HepG2 (cell line): ENCODE results near the gene RAC2. TPM values are rescaled to one million over a fixed set of nuclear protein-coding genes. Genes with fewer than 3 reads are reported as not detected.
"Not testable (repeated sequence)": the region's sequence is repeated elsewhere in the genome, so short reads cannot be mapped to it uniquely, and the experiment has no call there.

Experiments
- ATAC-seq: fragments of 200-7000 bp; cut with Tn5 transposase; 3 replicates; pipeline ENCODE4 v1.9.1; 2020; ENCODE audit warnings: mild to moderate bottlenecking, moderate library complexity
- BruUV-seq: library from RNA; stranded (reverse); fragments of 400-500 nt; replicated peaks from 2 replicates; lab custom pipeline; 2021; lab: Mats Ljungman, UMichigan
- CTCF ChIA-PET: fragments of 300-600 bp; formaldehyde crosslinking; extraction: SDS; loops from one replicate; lab custom pipeline; 2021; ENCODE audit warnings: low total read pairs, inconsistent platforms, low intra/inter-chr PET ratio; lab: Yijun Ruan, JAX
- POLR2A ChIA-PET: fragments of 350-600 bp; sonication (Branson Sonifier 250); formaldehyde crosslinking; loops from one replicate; lab custom pipeline; 2020; ENCODE audit warnings: antibody characterized with exemption, inconsistent platforms; lab: Yijun Ruan, JAX
- DNase-seq: peaks from one replicate; pipeline ENCODE4 v3.0.0-alpha.2; 2015; ENCODE audit warnings: low spot score
- FAIRE-seq: peaks from 3 replicates; lab custom pipeline; 2011; peaks lifted over from hg19 to GRCh38; lab: Jason Lieb, UNC
- H2AFZ ChIP-seq: one replicate; pipeline ENCODE4 v1.6.1; 2011; ENCODE audit warnings: low read length, inconsistent platforms
- H3K27ac ChIP-seq: fragments of 300-600 bp; 3 replicates; pipeline ENCODE4 v1.8.0; 2011; ENCODE audit warnings: mixed run types, mild to moderate bottlenecking, mixed read lengths, low read length, inconsistent platforms; ENCODE audit not compliant: insufficient read depth; ENCODE audit errors: extremely low read length
- H3K27me3 ChIP-seq, 2 experiments: fragments of 200-600 bp in 1 of 2; 2 replicates in 1 of 2; 3 replicates in 1 of 2; pipeline versions ENCODE4 v1.6.0 to v1.8.0; 2011; ENCODE audit warnings: low read length in 2 of 2, mild to moderate bottlenecking in 2 of 2, moderate library complexity in 2 of 2, inconsistent platforms in 1 of 2; ENCODE audit not compliant: insufficient read depth in 2 of 2, control insufficient read depth in 1 of 2
- H3K36me3 ChIP-seq, 2 experiments: fragments of 200-600 bp in 1 of 2; replicated peaks in 1 of 2; 2 replicates in 1 of 2; 3 replicates in 1 of 2; pipeline versions ENCODE4 v1.5.1 to v1.8.0; 2011; ENCODE audit warnings: low read length in 2 of 2, inconsistent platforms in 1 of 2; ENCODE audit not compliant: insufficient read depth in 2 of 2, control insufficient read depth in 1 of 2
- H3K4me1 ChIP-seq: 2 replicates; pipeline ENCODE4 v1.5.1; 2012; ENCODE audit warnings: low read length, inconsistent platforms; ENCODE audit not compliant: insufficient read depth
- H3K4me2 ChIP-seq: 2 replicates; pipeline ENCODE4 v1.6.0; 2011; ENCODE audit warnings: low read depth, low read length, inconsistent platforms
- H3K4me3 ChIP-seq, 3 experiments: fragments of 200-600 bp in 1 of 3; sonication (generic), shearing (Covaris generic) in 1 of 3; replicated peaks in 1 of 3; 2 replicates each; pipeline ENCODE4 v1.5.1; 2011 to 2016; ENCODE audit warnings: low read length in 3 of 3, inconsistent platforms in 2 of 3, low read depth in 2 of 3, mild to moderate bottlenecking in 2 of 3, control low read depth in 1 of 3, mixed read lengths in 1 of 3; ENCODE audit not compliant: insufficient read depth in 1 of 3
- H3K79me2 ChIP-seq: one replicate; pipeline ENCODE4 v1.6.1; 2011; ENCODE audit warnings: low read length, inconsistent platforms; ENCODE audit not compliant: insufficient read depth
- H3K9ac ChIP-seq: 2 replicates; pipeline ENCODE4 v1.6.0; 2011; ENCODE audit warnings: mild to moderate bottlenecking, low read depth, low read length, inconsistent platforms; ENCODE audit not compliant: insufficient read depth
- H3K9me3 ChIP-seq: 2 replicates; pipeline ENCODE4 v1.5.1; 2012; ENCODE audit warnings: mild to moderate bottlenecking, low read length
- H4K20me1 ChIP-seq: 2 replicates; pipeline ENCODE4 v1.6.0; 2011; ENCODE audit warnings: inconsistent platforms, mild to moderate bottlenecking, low read length, moderate library complexity; ENCODE audit not compliant: insufficient read depth
- MED1 ChIP-seq: sonication (generic); formaldehyde crosslinking; IDR thresholded peaks from 2 replicates; pipeline ENCODE4 v1.4.0; 2020; ENCODE audit warnings: missing genetic modification reagents
- MEF2D ChIP-seq: sonication (generic); formaldehyde crosslinking; IDR thresholded peaks from 2 replicates; pipeline ENCODE4 v1.5.1; 2020; ENCODE audit warnings: mild to moderate bottlenecking, missing genetic modification reagents
- RFX1 ChIP-seq: fragments of 450-650 bp; IDR thresholded peaks from 2 replicates; pipeline ENCODE4 v1.6.1; 2017
- ZNF12 ChIP-seq: sonication (generic); formaldehyde crosslinking; IDR thresholded peaks from 2 replicates; pipeline ENCODE4 v1.5.0; 2020; ENCODE audit warnings: missing genetic modification reagents
- ZNF775 ChIP-seq: sonication (generic); formaldehyde crosslinking; IDR thresholded peaks from 2 replicates; pipeline ENCODE4 v1.4.0; 2020; ENCODE audit warnings: missing genetic modification reagents, mild to moderate bottlenecking, moderate library complexity, borderline replicate concordance
- WGBS: methylation state at CpG from one replicate; pipeline ENCODE4 v1.1.6; 2017; ENCODE audit warnings: low lambda C conversion rate; 5-methylcytosine and 5-hydroxymethylcytosine counted together
- in situ Hi-C: cut with HindIII; loops from 2 replicates; pipeline ENCODE4 v1.10.0; 2017; ENCODE audit warnings: low pct_unique_long_range_greater_than_20kb; ENCODE audit not compliant: extremely low pct_ligation_motif_present
- intact Hi-C: fragments of 100-400 bp; cut with micrococcal nuclease; formaldehyde crosslinking; loops from one replicate; pipeline ENCODE4 v1.10.0; 2022; ENCODE audit not compliant: unreplicated experiment
- polyA plus RNA-seq, 8 experiments: library from polyadenylated mRNA; depleted of rRNA in 3 of 8; stranded (reverse) in 7 of 8; unstranded in 1 of 8; fragments of >200 nt; fragmentation: Illumina TruSeq in 4 of 8; extraction: Trizol in 4 of 8; gene quantifications; 2 replicates each; pipeline versions ENCODE4 v1.2.1 to v1.2.3, GENCODE V29; 2011 to 2016; ENCODE audit warnings: low read depth in 4 of 8, missing spikeins in 1 of 8, mixed read lengths in 1 of 8; ENCODE audit not compliant: insufficient read depth in 1 of 8
- total RNA-seq, 5 experiments: library from RNA; depleted of rRNA; stranded (reverse); fragments of >200 nt; fragmentation: Illumina TruSeq; extraction: Trizol; gene quantifications; 2 replicates each; pipeline ENCODE4 v1.2.3, GENCODE V29; 2016; ENCODE audit warnings: low read depth in 1 of 5
- TF ChIP-seq, protein P1 (sequence below): sonication (generic); formaldehyde crosslinking; IDR thresholded peaks from 2 replicates; pipeline ENCODE4 v1.8.0; 2022; ENCODE audit warnings: mild to moderate bottlenecking, missing genetic modification reagents

The RAC2 gene
- total and polyA plus RNA-seq, 2 of the 13 experiments (the other 11 are each of a cell fraction or from before 2014, with no cell fraction given), result 0.73 TPM; not detected in 1

GRCh38 chr22:37202716-37203115 lies 41.4 kb downstream of the RAC2 start:
- Histone ChIP-seq H3K4me2 (no peak overlapping the region), H4K20me1 (no peaks in the 10 kb centered on the region), H3K4me3 (no peak overlapping the region), H3K36me3 (no peaks in the 10 kb centered on the region), H2AFZ (no peak overlapping the region), H3K27me3 (no peaks in the 10 kb centered on the region)
- ATAC-seq (no peak), FAIRE-seq (no peak)
- CTCF ChIA-PET, result no interaction called here
- BruUV-seq, result no TSS peak
- POLR2A ChIA-PET, result no interaction called here
- TF ChIP-seq MEF2D (CRISPR knock-in tag) (no peak), MED1 (CRISPR knock-in tag) (no peak), ZNF775 (CRISPR knock-in tag) (no peak), RFX1 (0 out of 2 replicates have a peak, but pooled peaks have one; percentile 18)
- TF ChIP-seq, protein P1, sequence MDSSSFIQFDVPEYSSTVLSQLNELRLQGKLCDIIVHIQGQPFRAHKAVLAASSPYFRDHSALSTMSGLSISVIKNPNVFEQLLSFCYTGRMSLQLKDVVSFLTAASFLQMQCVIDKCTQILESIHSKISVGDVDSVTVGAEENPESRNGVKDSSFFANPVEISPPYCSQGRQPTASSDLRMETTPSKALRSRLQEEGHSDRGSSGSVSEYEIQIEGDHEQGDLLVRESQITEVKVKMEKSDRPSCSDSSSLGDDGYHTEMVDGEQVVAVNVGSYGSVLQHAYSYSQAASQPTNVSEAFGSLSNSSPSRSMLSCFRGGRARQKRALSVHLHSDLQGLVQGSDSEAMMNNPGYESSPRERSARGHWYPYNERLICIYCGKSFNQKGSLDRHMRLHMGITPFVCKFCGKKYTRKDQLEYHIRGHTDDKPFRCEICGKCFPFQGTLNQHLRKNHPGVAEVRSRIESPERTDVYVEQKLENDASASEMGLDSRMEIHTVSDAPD (CRISPR knock-in tag), result no peak
- TF ChIP-seq, all 625 proteins: peak for 1
- Histone ChIP-seq H3K9me3 (no peaks in the 10 kb centered on the region), H3K9ac (no peak overlapping the region), H3K4me1 (peaks cover 34% of the 10 kb centered on the region), H3K27ac (no peak overlapping the region), H3K79me2 (no peaks in the 10 kb centered on the region)
- no peak for DNase-seq
- WGBS, result 48% methylated on average over 8 of the region's 10 CpGs
- intact Hi-C loops (loop anchor here (5.0 kb wide), 1 partner anchor 60 kb away; no protein-coding TSS in a partner anchor), in situ Hi-C loops (no loop called here)

DNA sequence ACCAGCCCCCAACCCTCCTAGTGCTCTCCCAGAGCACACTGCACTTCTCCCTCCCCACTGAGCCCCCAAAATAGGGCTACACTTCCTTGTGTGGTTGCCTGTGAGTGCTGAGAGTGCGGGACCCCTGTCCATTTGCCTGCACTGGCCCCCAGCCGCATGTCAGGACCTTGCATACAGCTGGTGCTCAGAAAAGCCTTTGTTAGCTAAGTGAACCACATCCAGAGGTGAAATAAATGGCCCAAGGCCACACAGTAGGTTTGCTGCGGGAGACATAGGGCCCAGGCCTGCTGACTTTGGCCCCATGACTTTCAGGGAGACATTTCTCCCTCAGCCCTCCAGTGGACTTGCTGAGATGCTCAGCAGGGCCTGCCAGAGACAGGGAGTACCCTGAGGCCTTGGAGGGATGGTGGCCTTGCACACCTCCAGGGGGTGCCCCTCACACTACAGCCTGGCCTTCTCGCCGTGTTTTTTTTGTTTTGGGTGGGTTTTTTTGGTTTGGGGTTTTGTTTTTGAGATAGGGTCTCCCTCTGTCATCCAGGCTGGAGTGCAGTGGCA lies 42.0 kb downstream of the RAC2 start:
- peaks cover 3% of the 10 kb centered on the region; the same call in 1 of the 2 replicates for H4K20me1 ChIP-seq
- CTCF ChIA-PET, result no interaction called here
- no peaks in the 10 kb centered on the region for H3K9me3 ChIP-seq

DNA sequence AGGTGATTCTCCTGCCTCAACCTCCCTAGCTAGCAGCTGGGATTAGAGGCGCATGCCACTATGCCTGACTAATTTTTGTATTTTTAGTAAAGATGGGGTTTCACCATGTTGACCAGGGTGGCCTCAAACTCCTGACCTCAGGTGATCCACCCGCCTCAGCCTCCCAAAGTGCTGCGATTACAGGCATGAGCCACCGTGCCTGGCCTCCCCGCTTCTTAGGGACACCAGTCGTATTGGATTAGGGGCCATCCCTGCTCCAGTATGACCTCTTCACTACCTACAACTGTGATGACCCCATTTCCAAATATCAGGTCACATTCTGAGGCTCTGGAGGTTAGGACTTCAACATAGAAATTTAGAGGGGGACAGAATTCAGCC lies 42.6 kb downstream of the RAC2 start:
- H2AFZ ChIP-seq, FAIRE-seq, DNase-seq, BruUV-seq, H3K9ac ChIP-seq, in situ Hi-C loops, H3K27ac ChIP-seq, H3K27me3 ChIP-seq, H3K36me3 ChIP-seq, H3K4me3 ChIP-seq, H3K4me2 ChIP-seq, ATAC-seq, H3K9me3 ChIP-seq, H3K79me2 ChIP-seq, H4K20me1 ChIP-seq: not testable (repeated sequence)
- intact Hi-C loops, result loop anchor here (5.0 kb wide), 1 partner anchor 61 kb away; no protein-coding TSS in a partner anchor
- 68% methylated on average over 4 of the region's 6 CpGs for WGBS
- POLR2A ChIA-PET, result interaction anchor here (2.5 kb wide), 1 partner anchor 23 kb away, joined by 14 read pairs; no protein-coding TSS in a partner anchor
- CTCF ChIA-PET, result interaction anchor here (5.1 kb wide), 1 partner anchor 34 kb away, joined by 57 read pairs; no protein-coding TSS in a partner anchor
- peaks cover 47% of the 10 kb centered on the region for H3K4me1 ChIP-seq

More for the DNA sequence above, 42.0 kb downstream of the RAC2 start:
- no peak for TF ChIP-seq ZNF12
- TF ChIP-seq, all 625 proteins: peak for 0
- intact Hi-C loops (loop anchor here (5.0 kb wide), 1 partner anchor 60 kb away; no protein-coding TSS in a partner anchor), in situ Hi-C loops (no loop called here)
- no peak overlapping the region for H3K9ac ChIP-seq
- POLR2A ChIA-PET, result no interaction called here
- 73% methylated on average over 4 of the region's 5 CpGs for WGBS
- peaks cover 41% of the 10 kb centered on the region for H3K4me1 ChIP-seq
- H3K79me2 ChIP-seq, result no peaks in the 10 kb centered on the region
- DNase-seq (no peak), ATAC-seq (no peak), FAIRE-seq (no peak)
- H3K36me3 ChIP-seq, result no peaks in the 10 kb centered on the region
- H2AFZ ChIP-seq, result no peak overlapping the region
- no peak overlapping the region for H3K27ac ChIP-seq
- BruUV-seq, result no TSS peak
- H3K27me3 ChIP-seq, result no peaks in the 10 kb centered on the region
- no peak overlapping the region for H3K4me2 ChIP-seq
- no peak overlapping the region for H3K4me3 ChIP-seq
